ENCODE measurements around the gene FLRT2.
A peak's percentile ranks its signal among the peaks of the same experiment; 100 is the strongest.

Gene FLRT2

DNA sequence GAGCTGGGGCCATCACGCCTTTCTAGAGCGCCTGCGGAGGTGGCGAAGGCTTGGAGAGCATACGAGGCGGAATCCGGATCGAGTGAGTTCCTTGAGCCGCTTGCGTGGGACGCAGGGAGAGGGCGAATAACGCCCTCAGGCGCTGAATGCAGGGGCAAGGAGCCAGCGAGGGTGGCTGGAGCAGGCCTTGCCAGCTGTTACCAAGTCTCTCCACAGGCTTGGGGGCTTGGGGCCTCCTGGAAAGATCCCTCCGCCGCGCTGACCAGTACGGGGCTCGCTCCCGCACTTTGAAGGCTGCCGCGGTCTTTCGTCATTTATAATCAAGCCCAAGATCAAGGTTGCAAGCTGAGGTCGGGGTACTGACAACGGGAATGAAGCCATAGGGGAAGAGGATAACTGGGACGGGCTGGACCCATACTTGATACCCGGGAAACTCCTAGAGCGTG, 1.2 kb downstream of the FLRT2 start:
- no peak for DNase-seq (ENCODE audit: low spot score)

DNA sequence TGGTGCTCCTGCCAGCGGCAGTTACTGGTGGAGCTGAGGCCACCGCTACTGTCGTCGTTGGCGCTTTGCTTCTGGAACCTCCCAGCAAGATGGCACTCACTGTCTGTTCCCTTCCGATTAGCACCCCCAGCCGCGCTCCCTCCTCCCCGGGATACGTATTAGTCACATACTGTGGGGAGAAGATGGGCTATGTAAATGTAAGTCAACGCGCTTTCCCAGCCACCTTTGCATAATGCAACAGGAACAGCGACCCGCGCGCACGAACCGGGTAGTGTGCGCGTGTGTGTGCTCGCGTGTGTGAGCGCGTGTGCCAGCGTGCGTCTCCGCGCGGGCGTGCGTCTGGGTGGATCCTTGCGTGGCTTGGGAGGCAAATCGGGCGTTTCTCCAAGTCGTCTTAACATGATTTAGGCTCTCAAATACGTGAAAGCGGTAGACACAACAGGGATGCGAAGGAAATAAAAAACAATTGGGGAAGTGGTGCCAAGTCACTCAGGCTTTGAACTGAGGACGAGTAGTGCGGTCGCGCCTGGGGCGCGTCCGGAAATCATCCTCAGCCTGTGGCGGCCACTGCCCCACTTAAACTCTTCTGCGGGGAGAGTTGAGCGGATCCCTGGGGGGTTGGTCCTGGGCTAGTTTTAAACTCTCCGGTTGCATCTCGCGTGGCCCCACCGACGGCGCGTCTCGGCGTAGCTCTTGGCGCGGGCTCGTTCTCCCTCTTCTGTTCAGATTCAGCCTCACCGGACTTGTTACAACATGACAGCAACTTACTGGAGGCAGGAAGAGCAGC, 1.8 kb downstream of the FLRT2 start:
- DNase-seq (ENCODE audit: low spot score): no peak

- DNase-seq (ENCODE audit: low spot score): no peak
Measured at GRCh38 chr14:85532374-85533022, 2.6 kb downstream of the FLRT2 start.

GRCh38 chr14:85533023-85533860, 3.3 kb downstream of the FLRT2 start:
- no peak for DNase-seq (ENCODE audit: low spot score)

DNA sequence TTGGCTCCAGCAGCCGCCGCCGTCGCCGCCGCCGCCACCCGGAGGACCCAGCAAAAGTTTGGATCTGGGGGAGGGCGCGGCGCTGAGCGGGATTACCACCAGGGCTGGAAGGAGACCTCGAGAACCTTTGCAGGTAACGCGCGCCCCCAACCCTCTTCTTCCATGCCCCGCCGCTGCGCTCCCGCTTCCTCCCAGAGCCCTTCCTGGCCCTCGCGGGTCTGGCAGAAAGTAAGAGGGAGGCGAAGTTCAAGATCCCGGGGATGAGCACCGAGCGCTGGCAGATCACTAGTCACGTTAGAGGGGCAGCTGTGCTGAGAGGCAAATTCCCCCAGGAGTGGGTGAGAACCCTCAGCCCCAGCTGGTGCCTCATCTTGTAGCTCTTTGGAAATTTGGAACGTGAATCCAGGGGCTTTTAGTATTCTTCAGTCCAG, 3.9 kb downstream of the FLRT2 start:
- no peak for DNase-seq (ENCODE audit: low spot score)

DNA sequence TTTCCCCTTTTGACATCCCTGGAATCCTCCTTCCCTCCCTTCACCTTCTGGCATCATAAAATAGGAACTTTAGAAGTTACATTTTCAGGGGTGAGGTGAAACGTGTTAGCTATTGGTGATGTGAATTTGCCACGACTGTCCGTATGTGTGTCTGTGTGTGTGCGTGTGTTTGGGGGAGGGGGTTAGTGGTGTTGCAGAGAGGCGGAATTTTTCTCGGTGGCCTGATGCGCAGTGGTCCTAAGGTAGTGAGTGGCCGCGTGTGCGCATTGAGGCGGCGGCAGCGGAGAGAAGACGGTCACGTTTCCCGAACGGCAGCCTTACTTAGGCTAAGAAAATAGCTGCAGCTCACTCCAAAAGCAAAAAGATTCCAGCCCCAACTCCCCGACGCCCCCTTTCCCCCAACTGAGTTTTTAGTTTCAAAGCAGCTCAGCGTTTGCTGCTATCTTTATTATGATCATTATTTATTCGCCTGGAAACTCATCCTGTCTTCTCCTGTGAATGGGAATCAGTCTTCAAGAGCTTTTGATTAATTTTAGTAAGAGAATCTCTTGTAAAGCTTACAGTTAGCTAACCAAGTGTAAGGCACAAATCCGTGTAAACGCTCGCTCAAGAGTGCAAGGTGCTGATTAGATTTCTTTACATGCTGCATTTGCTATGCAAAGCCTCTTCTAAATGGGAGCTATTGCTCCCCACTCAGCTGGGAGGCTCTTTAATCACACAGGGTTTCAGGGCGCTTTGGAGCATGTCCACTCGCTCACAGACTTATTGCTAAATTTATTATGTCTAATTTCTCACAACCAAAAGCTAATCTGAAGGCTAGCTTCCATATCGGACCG, 4.7 kb downstream of the FLRT2 start:
- DNase-seq (ENCODE audit: low spot score): no peak

GRCh38 chr14:85535321-85535720, 5.4 kb downstream of the FLRT2 start:
- no peak for DNase-seq (ENCODE audit: low spot score)

DNA sequence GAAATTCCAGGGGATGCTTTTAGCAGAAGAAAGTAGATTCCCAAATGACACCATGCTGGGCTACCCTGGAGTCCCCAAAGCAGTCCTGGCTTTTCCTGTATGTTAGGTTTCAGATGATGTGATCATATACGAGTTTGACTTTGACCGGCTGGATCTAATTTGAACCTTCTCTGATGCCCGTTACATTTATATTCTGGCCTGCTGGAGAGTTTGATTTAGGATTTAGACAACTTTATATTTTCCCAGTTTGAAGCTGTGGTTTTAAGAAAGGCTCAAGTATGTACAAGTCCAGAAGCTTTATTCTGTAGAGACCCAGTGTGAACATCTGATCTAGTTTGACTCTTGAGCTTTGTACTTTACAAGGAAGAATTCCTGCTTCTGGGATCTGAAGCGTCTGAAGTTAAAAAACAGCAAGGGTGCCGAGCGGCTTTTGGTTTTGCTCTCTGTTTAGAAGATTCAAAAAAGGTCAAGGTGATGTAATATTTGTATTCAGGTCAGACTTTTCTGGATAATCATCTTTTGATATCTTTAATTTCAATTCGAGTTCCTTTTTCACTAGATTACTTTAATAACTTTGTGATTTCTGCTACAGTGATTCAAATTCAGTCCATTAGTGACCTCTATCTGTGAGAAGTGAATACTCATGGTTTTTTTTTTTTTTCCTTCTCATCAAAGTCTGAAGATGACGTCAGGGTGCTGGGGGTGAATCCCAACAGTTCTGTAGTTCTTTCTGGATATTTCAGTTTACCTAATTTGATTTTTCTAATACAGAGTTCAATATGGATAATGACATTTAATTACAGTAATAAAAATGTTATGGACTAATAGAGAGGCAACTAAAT, 6.3 kb downstream of the FLRT2 start:
- DNase-seq (ENCODE audit: low spot score): peak; percentile 1

GRCh38 chr14:85536833-85537190, 6.9 kb downstream of the FLRT2 start:
- DNase-seq (ENCODE audit: low spot score): no peak

DNA sequence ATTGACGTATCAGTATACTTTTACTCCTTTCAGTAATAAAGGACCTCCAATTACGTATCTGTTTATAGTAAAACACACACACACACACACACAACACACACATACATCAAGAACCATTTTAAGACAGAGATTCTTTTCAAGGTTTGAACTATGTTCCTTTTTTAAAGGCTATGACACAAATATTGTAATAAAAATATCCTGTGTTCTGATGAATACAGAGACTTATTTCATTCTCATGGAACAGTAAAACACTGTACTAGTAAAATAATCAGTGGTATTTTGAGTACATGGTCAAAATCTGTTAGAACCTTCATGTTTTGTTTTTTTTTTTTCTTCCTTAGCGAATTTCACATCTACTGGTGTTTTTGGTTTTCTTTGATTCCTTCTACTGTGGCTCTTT, 7.6 kb downstream of the FLRT2 start:
- DNase-seq (ENCODE audit: low spot score): no peak

- no peak for DNase-seq (ENCODE audit: low spot score)
Measured at GRCh38 chr14:85538636-85539035, 8.7 kb downstream of the FLRT2 start.

GRCh38 chr14:85539510-85539909, 9.6 kb downstream of the FLRT2 start:
- DNase-seq (ENCODE audit: low spot score): no peak

DNA sequence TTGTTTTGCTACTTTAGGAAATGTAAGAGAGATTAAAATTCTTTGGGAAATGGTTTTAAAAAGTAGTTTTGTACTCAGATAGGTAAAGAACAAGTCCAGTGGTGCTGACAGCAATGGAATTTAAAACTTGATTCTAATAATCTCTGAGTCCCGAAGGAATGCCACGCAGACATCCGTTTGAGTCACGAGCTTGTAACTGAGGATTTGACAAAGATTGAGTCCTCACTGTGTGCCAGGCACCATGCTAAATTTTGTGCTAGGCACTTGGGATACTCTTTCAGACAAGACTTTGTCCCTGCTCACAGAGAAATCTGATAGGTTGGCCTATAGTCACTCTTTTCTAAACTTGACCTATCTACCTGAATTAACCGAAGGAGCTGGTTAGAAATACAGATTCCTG, 12.7 kb downstream of the FLRT2 start:
- DNase-seq (ENCODE audit: low spot score): no peak

- DNase-seq (ENCODE audit: low spot score): no peak
Measured at GRCh38 chr14:85545738-85546137, 15.8 kb downstream of the FLRT2 start.

DNA sequence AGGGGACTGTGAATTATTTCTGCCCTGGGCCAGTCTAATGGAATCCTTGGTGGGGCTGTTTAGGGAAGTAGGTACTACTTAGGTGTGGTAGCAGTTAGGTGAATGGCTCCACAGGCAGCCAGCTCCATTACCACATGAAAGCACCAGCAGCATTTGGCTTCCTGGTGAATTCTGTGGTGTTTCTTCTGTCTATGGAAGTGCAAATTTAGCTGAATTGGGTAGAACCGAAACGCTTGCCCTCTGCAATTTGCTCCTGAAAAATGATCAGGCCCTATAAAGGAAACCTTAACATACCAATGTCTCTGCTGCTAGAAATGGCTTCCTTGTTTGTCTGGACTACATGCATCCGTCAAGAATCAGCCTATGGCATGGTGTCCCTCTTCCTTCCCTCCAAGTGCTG, 16.4 kb downstream of the FLRT2 start:
- no peak for DNase-seq (ENCODE audit: low spot score)

DNA sequence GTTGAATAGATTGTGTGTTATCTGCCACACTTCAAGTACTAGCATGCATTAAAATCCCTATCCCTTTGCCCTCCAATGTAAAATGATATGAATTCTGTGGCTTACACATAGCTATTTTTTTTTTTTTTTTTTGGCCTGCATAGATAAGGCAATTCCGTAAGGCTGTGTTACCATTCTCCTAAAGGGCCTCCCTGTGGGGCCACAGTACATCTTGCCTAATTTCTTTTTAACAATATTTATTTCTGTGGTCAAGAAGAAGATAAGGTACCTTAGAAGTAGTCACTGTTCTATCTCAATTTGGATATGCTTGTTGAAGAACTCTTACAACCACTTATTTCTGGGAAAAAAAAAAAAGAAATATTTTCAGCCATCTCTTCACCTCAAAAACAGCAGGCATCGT, 19.8 kb downstream of the FLRT2 start:
- no peak for DNase-seq (ENCODE audit: low spot score)

- DNase-seq (ENCODE audit: low spot score): no peak
Measured at GRCh38 chr14:85554106-85554505, 24.2 kb downstream of the FLRT2 start.

DNA sequence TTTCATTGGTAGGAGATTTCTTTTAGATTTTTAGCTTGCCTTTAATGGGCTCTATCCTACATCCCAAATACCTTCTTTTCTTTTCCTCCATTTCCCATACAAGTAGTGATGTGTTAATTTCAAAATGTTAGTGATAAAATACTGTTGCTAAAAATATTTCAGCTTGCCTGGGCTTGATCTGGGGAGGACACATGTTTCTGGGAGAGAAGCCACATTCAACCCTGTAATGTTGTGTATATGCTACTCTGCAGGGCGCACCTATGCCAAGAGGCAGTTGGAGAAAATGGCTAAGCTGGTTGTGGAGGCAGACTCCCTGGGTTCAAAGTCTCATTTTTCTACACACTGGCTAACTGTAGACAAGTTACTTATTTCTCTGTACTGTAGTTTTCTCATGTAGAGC, 26.3 kb downstream of the FLRT2 start:
- no peak for DNase-seq (ENCODE audit: low spot score)

DNA sequence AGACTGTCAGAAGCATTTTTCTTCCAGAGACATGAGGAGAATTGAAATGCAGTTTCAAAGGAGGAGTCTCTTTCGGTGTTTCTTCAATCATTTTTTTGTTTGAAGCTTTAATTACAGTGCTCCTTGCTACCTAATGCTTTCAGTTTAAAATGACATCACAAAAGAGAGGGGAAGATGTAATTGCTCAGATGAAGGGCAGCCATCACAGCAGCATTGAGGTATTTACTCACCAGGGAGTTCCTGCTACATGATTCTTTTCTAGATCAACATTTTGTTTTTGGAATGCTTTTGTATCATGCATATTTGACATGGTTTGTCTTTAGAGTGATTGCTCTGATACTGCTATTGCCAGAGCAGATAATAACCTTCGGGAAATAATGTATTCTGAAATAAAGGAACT, 28.6 kb downstream of the FLRT2 start:
- DNase-seq (ENCODE audit: low spot score): no peak

GRCh38 chr14:85562630-85563029, 32.7 kb downstream of the FLRT2 start:
- no peak for DNase-seq (ENCODE audit: low spot score)

All from NAMALWA (cell line).